ENCODE measurements around the gene NUDT13.
A peak's percentile ranks its signal among the peaks of the same experiment; 100 is the strongest.

The NUDT13 gene

GRCh38 chr10:73110345-73110849 lies at the start of gene NUDT13:
TSS of gene NUDT13 (plus strand) at chr10:73110455. CDS start at chr10:73114366, 3,911 bp downstream.
- peak; percentile 81 for DNase-seq (ENCODE audit: low read depth, low spot score)

GRCh38 chr10:73060738-73061635 lies 49.3 kb upstream of the NUDT13 start:
- DNase-seq (ENCODE audit: low read depth, low spot score), result peak; percentile 51

DNA sequence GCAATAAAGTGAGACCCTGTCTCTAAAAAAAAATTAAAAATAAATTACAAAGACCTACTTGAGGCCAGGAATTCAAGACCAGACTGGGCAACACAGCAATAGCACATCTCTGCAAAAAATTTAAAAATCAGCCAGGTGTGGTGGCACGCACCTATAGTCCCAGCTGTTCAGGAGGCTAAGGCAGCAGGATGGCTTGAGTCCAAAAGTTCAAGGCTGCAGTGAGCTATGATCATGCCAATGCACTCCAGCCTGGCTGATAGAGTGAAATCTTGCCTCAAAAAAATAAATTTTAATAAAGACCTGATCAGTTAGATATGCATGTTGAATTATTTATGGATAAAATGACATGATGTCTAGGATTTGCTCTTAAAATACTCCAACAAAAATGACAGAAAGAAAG lies 48.5 kb upstream of the NUDT13 start:
- no peak for DNase-seq (ENCODE audit: low read depth, low spot score)

GRCh38 chr10:73065441-73065840 lies 44.8 kb upstream of the NUDT13 start:
- DNase-seq (ENCODE audit: low read depth, low spot score), result no peak

DNA sequence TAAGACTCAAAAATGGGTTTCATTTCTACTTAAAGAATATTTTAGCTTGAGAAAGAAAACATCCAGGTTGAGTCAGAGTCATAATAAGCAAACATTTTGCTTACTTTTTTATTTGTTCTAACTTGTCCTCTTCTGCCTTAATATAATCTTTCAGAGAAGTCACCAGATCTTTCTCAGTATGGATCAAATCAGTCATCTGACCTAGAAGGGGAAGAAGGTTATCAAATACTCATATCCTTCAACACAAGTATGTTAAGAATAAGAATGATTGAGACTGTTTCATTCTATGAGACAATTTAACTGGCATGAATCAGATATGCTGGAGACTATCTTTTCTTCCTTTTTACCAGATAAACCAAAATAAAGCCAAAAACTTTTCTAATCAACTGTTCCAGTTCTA lies 36.6 kb upstream of the NUDT13 start:
- DNase-seq (ENCODE audit: low read depth, low spot score), result no peak

DNA sequence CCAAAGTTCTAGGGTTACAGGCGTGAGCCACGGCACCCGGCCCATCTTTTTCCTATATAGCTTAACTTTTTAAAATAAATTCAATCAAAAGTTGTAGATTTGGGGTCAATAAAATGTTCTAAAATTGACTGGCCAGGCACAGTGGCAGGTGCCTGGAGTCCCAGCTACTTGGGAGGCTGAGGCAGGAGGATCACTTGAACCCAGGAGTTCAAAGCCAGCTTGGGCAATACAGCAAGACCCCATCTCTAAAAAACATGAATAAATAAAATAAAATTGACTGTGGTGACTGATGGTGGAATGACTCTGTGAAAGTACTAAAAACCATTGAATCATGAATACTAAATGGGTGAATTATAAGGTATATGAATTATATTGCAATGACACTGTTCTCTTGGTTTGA lies 34.4 kb upstream of the NUDT13 start:
- no peak for DNase-seq (ENCODE audit: low read depth, low spot score)

- peak; percentile 56 for DNase-seq (ENCODE audit: low read depth, low spot score)
Measured at GRCh38 chr10:73076360-73077183, 33.7 kb upstream of the NUDT13 start.

- DNase-seq (ENCODE audit: low read depth, low spot score), result no peak
Measured at GRCh38 chr10:73079779-73080541, 30.3 kb upstream of the NUDT13 start.

GRCh38 chr10:73083221-73083620 lies 27.0 kb upstream of the NUDT13 start:
- DNase-seq (ENCODE audit: low read depth, low spot score), result peak; percentile 4

DNA sequence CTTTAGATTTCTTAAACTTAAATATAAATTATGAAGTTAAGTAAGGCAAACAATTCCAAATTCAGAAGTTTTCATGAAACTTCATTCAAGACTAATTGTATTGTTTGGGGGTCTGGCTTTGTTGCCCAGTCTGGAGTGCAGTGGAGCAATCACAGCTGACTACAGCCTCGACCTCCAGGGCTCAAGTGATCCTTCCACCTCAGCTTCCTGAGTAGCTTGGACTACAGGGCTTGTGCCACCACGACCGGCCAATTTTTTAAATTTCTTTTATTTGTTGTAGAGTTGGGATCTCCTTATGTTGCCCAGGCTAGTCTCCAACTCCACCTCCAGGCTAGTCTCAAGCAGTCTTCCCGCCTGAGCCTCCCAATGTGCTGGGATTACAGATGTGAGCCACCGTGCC lies 26.0 kb upstream of the NUDT13 start:
- no peak for DNase-seq (ENCODE audit: low read depth, low spot score)

- DNase-seq (ENCODE audit: low read depth, low spot score), result no peak
Measured at GRCh38 chr10:73086816-73087215, 23.4 kb upstream of the NUDT13 start.

GRCh38 chr10:73088304-73088703 lies 22.0 kb upstream of the NUDT13 start:
- DNase-seq (ENCODE audit: low read depth, low spot score), result no peak

DNA sequence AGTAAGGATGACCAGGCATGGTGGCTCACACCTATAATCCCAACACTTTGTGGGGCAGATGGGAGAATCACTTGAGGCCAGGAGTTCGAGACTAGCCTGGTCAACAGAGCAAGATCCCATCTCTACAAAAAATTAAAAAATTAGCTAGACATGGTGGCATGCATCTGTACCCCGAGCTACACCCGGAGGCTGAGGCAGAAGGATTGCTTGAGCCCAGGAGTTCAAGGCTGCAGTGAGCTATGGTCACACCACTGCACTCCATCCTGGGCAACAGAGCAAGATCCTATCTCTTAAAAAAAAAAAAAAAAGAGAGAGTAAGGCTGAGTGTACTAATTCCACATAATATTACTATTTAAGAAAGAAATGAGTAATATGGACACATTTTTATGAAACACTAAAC lies 17.4 kb upstream of the NUDT13 start:
- DNase-seq (ENCODE audit: low read depth, low spot score), result no peak

- peak; percentile 32 for DNase-seq (ENCODE audit: low read depth, low spot score)
Measured at GRCh38 chr10:73093922-73094850, 16.1 kb upstream of the NUDT13 start.

- no peak for DNase-seq (ENCODE audit: low read depth, low spot score)
Measured at GRCh38 chr10:73094986-73095480, 15.2 kb upstream of the NUDT13 start.

DNA sequence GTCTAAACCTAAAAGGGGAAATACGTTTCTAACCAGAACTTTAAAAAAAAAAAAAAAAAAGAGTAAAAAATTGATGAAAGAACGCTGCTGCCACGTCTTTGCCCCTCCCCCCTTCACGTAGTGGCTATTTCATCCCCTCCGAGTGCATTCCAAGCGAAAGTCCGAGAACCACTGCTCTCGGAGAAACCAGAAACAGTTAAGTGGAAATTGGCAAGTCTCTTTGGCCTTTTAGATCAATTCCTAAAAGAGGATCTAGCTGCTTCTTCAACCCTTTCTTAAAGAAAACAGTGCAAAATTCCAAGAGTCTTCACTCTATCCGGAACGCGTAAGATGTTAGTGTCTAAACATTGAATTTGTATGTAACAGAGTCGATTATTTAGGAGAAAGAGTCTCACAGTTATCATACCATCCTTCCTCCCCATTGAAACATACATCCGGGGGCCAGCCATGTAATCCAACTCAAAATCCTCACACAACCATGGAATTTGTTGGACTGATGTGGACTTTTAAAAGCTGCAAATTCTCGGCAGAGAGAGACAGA lies 14.7 kb upstream of the NUDT13 start:
- peak; percentile 84 for DNase-seq (ENCODE audit: low read depth, low spot score)

- peak; percentile 82 for DNase-seq (ENCODE audit: low read depth, low spot score)
Measured at GRCh38 chr10:73096041-73096448, 14.2 kb upstream of the NUDT13 start.

- peak; percentile 99 for DNase-seq (ENCODE audit: low read depth, low spot score)
Measured at GRCh38 chr10:73096449-73097304, 13.6 kb upstream of the NUDT13 start, which contains the start of gene P4HA1. TSS of gene P4HA1 (minus strand) at chr10:73096866. CDS start at chr10:73074883, 21,983 bp downstream.

DNA sequence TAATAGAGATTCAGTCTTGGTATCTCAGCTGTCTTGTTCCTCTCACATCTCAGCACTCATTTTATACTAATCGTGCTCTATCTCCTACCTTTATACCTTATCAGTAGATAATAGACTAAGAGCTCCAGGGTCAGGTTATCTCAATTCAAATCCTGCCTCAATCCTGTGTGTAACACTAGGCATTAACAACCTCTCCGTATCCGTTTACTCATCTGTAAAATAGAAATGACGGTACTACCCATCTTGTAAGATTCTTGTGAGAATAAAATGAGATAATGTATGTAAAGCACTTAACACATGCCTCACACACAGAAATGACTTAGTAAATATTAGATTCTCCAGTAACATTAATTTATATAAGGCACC lies 13.0 kb upstream of the NUDT13 start:
- DNase-seq (ENCODE audit: low read depth, low spot score), result no peak

All from astrocyte of the hippocampus (primary cell).